ENCODE measurements around the gene ESYT3.

The ESYT3 gene

DNA sequence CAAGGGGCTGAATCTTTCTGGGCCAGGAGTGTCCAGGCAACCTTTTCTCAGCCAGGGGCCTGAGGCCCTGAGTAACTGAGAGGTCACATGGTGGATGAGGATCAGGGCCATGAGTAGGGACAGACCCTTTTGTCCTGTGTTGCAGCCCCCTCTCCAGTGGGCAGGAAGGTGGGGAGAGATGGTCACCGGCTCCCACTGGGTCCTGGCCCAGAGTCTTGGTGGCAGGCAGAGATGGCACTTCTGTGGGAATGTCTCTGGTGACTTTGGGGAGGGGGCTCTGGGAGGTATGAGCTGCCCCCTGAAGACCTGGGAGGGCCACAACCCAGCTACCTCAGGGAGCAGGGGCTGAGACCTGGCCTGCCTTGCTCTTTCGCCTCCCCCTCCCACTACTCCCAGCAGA lies 6.8 kb downstream of the ESYT3 start:
- Histone ChIP-seq H3K9me3 (ENCODE audit: insufficient read depth, low read length) (no peaks in the 10 kb centered on the region), H3K27ac (ENCODE audit: low read length) (no peak overlapping the region), H3K4me2 (ENCODE audit: low read length) (no peak overlapping the region), H3K9ac (ENCODE audit: low read length) (no peak overlapping the region), H3K4me1 (ENCODE audit: low read length) (no peaks in the 10 kb centered on the region), H3K4me3 (ENCODE audit: low read length) (no peak overlapping the region), H3K36me3 (replicated peaks; ENCODE audit: low read depth, low read length) (no peaks in the 10 kb centered on the region), H4K20me1 (ENCODE audit: insufficient read depth, low read length) (no peaks in the 10 kb centered on the region), H2AFZ (ENCODE audit: low read depth, low read length) (no peak overlapping the region), H3K79me2 (ENCODE audit: low read length) (no peaks in the 10 kb centered on the region), H3K27me3 (ENCODE audit: low read depth, low read length) (no peaks in the 10 kb centered on the region)
- no peak for TF ChIP-seq CTCF (IDR thresholded peaks at IDR 0.05; ENCODE audit: low read depth, low read length)

DNA sequence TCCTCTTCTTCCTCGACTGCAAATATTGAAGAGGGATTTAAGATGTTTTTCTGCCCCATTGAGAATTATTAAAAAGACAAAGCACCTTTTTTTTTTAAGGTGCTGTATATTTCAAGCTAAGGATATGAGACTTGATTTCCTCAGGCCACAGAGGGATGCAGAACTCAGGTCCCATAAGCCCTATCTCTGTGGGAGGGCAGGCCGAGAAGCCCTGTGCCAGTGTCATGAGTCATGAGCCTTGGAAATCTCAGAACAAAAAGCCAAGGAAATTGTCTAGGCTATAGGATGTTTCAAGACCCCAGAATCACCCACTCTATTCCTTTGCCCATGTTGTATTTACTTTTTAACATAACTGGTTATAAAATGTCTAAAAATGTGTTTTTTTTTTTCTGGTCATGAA lies 7.3 kb downstream of the ESYT3 start:
- H3K9me3 ChIP-seq (ENCODE audit: insufficient read depth, low read length) = no peaks in the 10 kb centered on the region
- no peak overlapping the region for H3K4me3 ChIP-seq (ENCODE audit: low read length)
- no peaks in the 10 kb centered on the region for H3K27me3 ChIP-seq (ENCODE audit: low read depth, low read length)
- no peaks in the 10 kb centered on the region for H3K36me3 ChIP-seq (replicated peaks; ENCODE audit: low read depth, low read length)
- no peak overlapping the region for H3K9ac ChIP-seq (ENCODE audit: low read length)
- H4K20me1 ChIP-seq (ENCODE audit: insufficient read depth, low read length) = no peaks in the 10 kb centered on the region
- H3K79me2 ChIP-seq (ENCODE audit: low read length) = no peaks in the 10 kb centered on the region
- no peaks in the 10 kb centered on the region for H3K4me1 ChIP-seq (ENCODE audit: low read length)
- no peak overlapping the region for H3K4me2 ChIP-seq (ENCODE audit: low read length)
- TF ChIP-seq EZH2phosphoT487 (IDR thresholded peaks at IDR 0.05; ENCODE audit: low read depth) = no peak
- no peak for TF ChIP-seq CTCF (IDR thresholded peaks at IDR 0.05; ENCODE audit: low read depth, low read length)
- H2AFZ ChIP-seq (ENCODE audit: low read depth, low read length) = no peak overlapping the region
- no peak overlapping the region for H3K27ac ChIP-seq (ENCODE audit: low read length)

GRCh38 chr3:138442433-138442832 lies 8.0 kb downstream of the ESYT3 start:
- Histone ChIP-seq H2AFZ (ENCODE audit: low read depth, low read length) (no peak overlapping the region), H3K4me3 (ENCODE audit: low read length) (no peak overlapping the region), H3K9ac (ENCODE audit: low read length) (no peak overlapping the region), H3K4me2 (ENCODE audit: low read length) (no peak overlapping the region), H3K79me2 (ENCODE audit: low read length) (no peaks in the 10 kb centered on the region), H3K36me3 (replicated peaks; ENCODE audit: low read depth, low read length) (no peaks in the 10 kb centered on the region), H3K4me1 (ENCODE audit: low read length) (no peaks in the 10 kb centered on the region), H3K27me3 (ENCODE audit: low read depth, low read length) (no peaks in the 10 kb centered on the region), H3K27ac (ENCODE audit: low read length) (no peak overlapping the region), H3K9me3 (ENCODE audit: insufficient read depth, low read length) (no peaks in the 10 kb centered on the region), H4K20me1 (ENCODE audit: insufficient read depth, low read length) (no peaks in the 10 kb centered on the region)
- TF ChIP-seq EZH2phosphoT487 (IDR thresholded peaks at IDR 0.05; ENCODE audit: low read depth) (no peak), CTCF (IDR thresholded peaks at IDR 0.05; ENCODE audit: low read depth, low read length) (no peak)

DNA sequence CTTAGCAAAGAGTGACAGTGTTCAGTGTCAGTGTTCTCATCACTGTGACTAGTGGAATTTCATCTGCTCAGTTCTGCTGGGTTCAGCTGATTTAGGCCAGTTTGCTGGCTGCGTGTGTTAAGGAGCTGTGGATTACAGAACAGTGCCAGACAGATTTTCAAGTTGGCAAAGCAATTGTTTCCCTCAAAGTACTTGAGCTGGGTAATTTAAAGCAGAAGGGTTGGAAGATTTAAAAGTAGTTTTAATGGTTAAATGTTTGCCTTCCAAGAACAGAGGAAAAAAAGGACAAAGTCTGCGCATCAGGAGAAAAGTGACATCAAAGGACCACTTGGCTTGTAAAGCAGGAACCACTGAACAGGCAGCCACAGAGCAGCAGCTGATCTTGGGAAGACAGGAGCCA lies 8.7 kb downstream of the ESYT3 start:
- H3K4me1 ChIP-seq (ENCODE audit: low read length) = no peaks in the 10 kb centered on the region
- no peaks in the 10 kb centered on the region for H3K9me3 ChIP-seq (ENCODE audit: insufficient read depth, low read length)
- no peak for TF ChIP-seq EZH2phosphoT487 (IDR thresholded peaks at IDR 0.05; ENCODE audit: low read depth)
- no peak for TF ChIP-seq CTCF (IDR thresholded peaks at IDR 0.05; ENCODE audit: low read depth, low read length)
- H4K20me1 ChIP-seq (ENCODE audit: insufficient read depth, low read length) = no peaks in the 10 kb centered on the region
- no peaks in the 10 kb centered on the region for H3K27me3 ChIP-seq (ENCODE audit: low read depth, low read length)
- no peaks in the 10 kb centered on the region for H3K79me2 ChIP-seq (ENCODE audit: low read length)
- no peak overlapping the region for H3K4me3 ChIP-seq (ENCODE audit: low read length)
- H3K4me2 ChIP-seq (ENCODE audit: low read length) = no peak overlapping the region
- no peak overlapping the region for H3K27ac ChIP-seq (ENCODE audit: low read length)
- H2AFZ ChIP-seq (ENCODE audit: low read depth, low read length) = no peak overlapping the region
- H3K9ac ChIP-seq (ENCODE audit: low read length) = no peak overlapping the region
- no peaks in the 10 kb centered on the region for H3K36me3 ChIP-seq (replicated peaks; ENCODE audit: low read depth, low read length)

Measured in OCI-LY3 (cell line).